ENCODE measurements around the gene ZNF467.

DNA sequence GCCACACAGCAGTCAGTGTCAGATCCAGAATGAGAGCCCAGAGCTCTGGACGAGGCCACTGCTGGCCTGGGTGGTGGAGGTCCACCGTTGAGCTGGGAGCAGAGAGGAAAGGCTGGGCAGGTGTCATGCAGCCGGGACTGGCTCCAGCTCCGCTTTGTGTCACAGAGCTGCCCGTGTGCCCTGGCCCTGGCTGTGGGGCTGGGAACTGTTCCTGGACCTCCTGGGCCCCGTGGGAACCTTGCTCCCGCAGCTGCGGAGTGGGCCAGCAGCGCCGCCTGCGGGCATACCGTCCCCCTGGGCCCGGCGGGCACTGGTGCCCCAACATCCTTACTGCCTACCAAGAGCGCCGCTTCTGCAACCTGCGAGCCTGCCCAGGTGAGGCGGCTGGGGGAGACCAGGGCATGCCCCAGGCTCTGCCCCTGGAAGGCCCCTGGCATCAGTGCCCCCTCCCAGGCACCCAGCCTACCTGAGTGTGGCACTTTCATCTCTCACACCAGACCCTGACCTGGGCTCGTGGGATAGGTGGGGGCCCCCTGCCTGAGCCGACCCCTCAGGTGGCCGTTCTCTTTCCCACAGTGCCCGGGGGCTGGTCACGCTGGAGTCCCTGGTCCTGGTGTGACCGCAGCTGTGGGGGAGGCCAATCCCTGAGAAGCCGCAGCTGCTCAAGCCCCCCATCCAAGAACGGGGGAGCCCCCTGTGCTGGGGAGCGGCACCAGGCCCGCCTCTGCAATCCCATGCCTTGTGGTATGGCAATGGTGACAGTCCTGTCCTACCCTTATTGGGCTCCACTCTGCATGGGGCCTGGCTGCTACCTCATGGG lies 46.0 kb upstream of the ZNF467 start:
- no peak for TF ChIP-seq CTCF (IDR thresholded peaks at IDR 0.05; ENCODE audit: control extremely low read depth in 1 of 3, insufficient read depth in 1 of 3, low read depth in 1 of 3, low read length in 3 of 3)
- no peak for TF ChIP-seq POLR2A (IDR thresholded peaks at IDR 0.05; ENCODE audit: control extremely low read depth in 1 of 2, low read depth in 2 of 2, low read length in 2 of 2)
- TF ChIP-seq YY1 (IDR thresholded peaks at IDR 0.05; ENCODE audit: low read depth, low read length): no peak

Measured in H1 (cell line).